Measurements from ENCODE around the gene ZBTB20. TPM values are rescaled to one million over a fixed set of nuclear protein-coding genes. Genes with fewer than 3 reads are reported as not detected.

Gene ZBTB20
- total RNA-seq, 6 experiments from 2014 or later = 8.0 to 14.1 (median 10.4) TPM

DNA sequence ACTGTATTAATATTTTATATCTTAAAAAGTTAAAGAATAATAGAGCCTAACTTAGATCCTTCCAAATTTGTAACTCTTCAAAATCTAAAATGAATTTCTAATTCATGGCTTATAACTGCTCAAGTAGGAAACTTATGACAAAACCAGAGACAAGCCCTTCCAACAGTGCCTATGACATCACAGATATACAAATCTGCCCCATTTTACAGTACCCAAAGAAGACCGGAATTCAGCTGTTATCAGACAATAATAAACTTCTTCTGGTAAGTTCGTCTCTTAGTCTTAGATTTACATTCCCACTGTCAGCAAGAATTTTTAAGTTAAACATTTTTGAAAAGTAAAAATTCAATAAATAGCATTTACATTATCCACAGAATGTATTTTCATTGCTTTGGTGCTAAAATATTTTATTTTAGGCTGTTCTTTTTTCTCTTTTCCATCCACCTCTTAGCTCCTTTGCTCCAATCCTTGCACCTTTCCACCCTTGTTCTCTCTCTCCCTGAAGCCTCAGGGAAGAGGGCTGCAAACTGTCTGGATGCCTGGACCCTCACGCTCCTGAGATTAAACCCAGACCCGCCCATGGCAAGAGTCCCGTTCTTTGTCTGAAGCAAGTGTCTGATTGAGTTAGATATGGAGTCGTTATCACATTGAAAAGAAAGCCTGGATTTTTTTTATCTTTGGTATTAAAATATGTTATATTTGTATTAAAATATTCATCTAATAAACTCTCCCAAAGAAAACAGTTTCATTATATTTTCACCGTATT, 312.7 kb downstream of the ZBTB20 start:
- H3K9me3 Mint-ChIP-seq = no peaks in the 10 kb centered on the region
- no peak overlapping the region for H3K4me3 Mint-ChIP-seq
- H3K36me3 Mint-ChIP-seq (ENCODE audit: low read depth) = no peaks in the 10 kb centered on the region
- no peaks in the 10 kb centered on the region; the same call in 1 of the 2 replicates for H3K27me3 Mint-ChIP-seq (ENCODE audit: insufficient read depth)
- DNase-seq = no peak
- no peak overlapping the region for H3K27ac Mint-ChIP-seq
- TF ChIP-seq, protein P1, sequence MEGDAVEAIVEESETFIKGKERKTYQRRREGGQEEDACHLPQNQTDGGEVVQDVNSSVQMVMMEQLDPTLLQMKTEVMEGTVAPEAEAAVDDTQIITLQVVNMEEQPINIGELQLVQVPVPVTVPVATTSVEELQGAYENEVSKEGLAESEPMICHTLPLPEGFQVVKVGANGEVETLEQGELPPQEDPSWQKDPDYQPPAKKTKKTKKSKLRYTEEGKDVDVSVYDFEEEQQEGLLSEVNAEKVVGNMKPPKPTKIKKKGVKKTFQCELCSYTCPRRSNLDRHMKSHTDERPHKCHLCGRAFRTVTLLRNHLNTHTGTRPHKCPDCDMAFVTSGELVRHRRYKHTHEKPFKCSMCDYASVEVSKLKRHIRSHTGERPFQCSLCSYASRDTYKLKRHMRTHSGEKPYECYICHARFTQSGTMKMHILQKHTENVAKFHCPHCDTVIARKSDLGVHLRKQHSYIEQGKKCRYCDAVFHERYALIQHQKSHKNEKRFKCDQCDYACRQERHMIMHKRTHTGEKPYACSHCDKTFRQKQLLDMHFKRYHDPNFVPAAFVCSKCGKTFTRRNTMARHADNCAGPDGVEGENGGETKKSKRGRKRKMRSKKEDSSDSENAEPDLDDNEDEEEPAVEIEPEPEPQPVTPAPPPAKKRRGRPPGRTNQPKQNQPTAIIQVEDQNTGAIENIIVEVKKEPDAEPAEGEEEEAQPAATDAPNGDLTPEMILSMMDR (IDR thresholded peaks at IDR 0.05) = no peak
- H3K4me1 Mint-ChIP-seq (ENCODE audit: low read depth) = peaks cover 8% of the 10 kb centered on the region; the same call in 1 of the 2 replicates

DNA sequence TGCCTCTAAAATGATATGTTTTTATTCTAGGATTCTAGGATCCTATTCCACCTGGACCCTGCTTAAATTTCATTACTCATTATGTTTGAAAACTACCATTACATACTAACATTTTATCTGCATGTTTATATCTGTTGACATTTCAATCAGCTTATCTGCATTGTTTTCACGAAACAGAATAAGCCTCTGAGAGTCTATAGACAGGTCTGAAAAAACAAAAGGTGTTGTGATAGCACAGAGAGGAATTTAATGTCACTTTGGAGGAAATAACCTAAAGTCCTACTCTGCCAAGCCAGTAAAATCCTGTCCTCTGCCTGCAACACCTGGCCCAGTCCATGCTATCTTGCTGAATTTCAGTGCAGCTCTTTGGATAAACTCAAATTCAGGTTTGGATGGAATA, 315.2 kb downstream of the ZBTB20 start:
- Mint-ChIP-seq H3K27me3 (ENCODE audit: insufficient read depth) (no peaks in the 10 kb centered on the region; the same call in 1 of the 2 replicates), H3K4me1 (ENCODE audit: low read depth) (peaks cover 6% of the 10 kb centered on the region; the same call in 1 of the 2 replicates), H3K9me3 (no peaks in the 10 kb centered on the region), H3K27ac (no peak overlapping the region), H3K36me3 (ENCODE audit: low read depth) (no peaks in the 10 kb centered on the region), H3K4me3 (no peak overlapping the region)
- TF ChIP-seq, protein P1 (IDR thresholded peaks at IDR 0.05) = no peak
- DNase-seq = no peak

DNA sequence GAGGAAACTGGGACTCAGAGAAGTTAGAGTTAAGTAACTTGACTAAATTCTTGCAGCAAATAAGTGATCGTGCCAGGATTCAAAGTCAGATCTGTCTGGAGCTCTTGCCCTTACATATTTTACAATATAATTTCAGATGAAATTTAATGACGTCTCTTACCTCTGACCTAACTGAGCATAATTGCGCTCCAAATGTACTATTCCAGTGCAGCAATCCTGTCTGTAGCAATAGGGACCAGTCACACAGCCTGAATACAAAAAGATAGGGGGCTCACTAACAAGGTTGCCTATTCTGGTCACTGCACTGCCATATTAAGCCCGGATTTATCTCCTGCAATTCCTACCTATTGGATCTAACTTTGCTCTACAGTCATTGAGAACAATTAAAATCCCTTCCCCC, 316.4 kb downstream of the ZBTB20 start:
- H3K36me3 Mint-ChIP-seq (ENCODE audit: low read depth) = no peaks in the 10 kb centered on the region
- no peak overlapping the region for H3K4me3 Mint-ChIP-seq
- no peak overlapping the region for H3K27ac Mint-ChIP-seq
- no peak for DNase-seq
- H3K27me3 Mint-ChIP-seq (ENCODE audit: insufficient read depth) = no peaks in the 10 kb centered on the region; the same call in 1 of the 2 replicates
- no peaks in the 10 kb centered on the region for H3K4me1 Mint-ChIP-seq (ENCODE audit: low read depth)
- no peaks in the 10 kb centered on the region for H3K9me3 Mint-ChIP-seq
- TF ChIP-seq, protein P1 (IDR thresholded peaks at IDR 0.05) = no peak

DNA sequence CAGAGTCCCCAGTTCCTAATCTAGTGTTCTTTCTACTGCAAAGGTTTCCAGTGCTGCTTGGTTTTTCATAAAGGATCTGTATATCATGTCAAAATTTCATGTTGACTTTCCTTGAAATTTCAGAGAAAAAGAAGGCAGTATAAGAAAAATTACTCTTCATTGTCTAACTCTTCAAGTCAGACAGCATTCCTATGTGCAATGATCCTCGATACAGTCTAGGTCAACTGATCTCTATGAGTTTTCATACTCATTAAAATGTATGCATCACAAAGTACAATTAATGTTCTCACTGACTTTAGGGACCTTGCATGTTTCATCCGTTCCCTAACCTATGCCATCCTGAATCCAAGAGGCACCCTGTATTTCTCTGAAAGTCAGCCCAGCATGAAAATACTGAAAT, 317.3 kb downstream of the ZBTB20 start:
- Mint-ChIP-seq H3K4me1 (ENCODE audit: low read depth) (no peaks in the 10 kb centered on the region), H3K9me3 (no peaks in the 10 kb centered on the region), H3K4me3 (no peak overlapping the region), H3K36me3 (ENCODE audit: low read depth) (no peaks in the 10 kb centered on the region), H3K27me3 (ENCODE audit: insufficient read depth) (no peaks in the 10 kb centered on the region; the same call in 1 of the 2 replicates), H3K27ac (no peak overlapping the region)
- no peak for DNase-seq
- TF ChIP-seq, protein P1 (IDR thresholded peaks at IDR 0.05) = no peak

DNA sequence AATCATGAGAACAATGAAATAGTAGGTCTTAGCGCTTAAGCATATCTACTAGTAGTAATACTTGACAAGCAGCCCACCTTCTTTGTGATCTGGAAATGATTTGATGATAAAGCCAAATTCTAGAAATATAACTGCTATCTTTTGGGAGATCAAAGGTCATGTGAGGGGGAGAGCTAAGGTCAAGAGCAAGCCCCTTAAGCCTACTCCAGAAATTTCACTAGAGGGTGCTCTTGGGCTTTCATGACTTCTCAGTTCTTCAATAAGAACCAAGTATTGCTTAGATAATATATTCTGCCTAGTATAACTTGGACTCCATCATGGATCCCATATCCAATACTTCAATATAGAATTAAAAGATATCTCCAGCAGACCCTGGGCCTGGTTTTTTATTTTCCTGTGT, 319.6 kb downstream of the ZBTB20 start:
- H3K4me1 Mint-ChIP-seq (ENCODE audit: low read depth) = no peaks in the 10 kb centered on the region
- no peaks in the 10 kb centered on the region; the same call in 1 of the 2 replicates for H3K27me3 Mint-ChIP-seq (ENCODE audit: insufficient read depth)
- DNase-seq = peak; percentile 20
- H3K4me3 Mint-ChIP-seq = no peak overlapping the region
- H3K9me3 Mint-ChIP-seq = no peaks in the 10 kb centered on the region
- H3K36me3 Mint-ChIP-seq (ENCODE audit: low read depth) = no peaks in the 10 kb centered on the region
- TF ChIP-seq, protein P1 (IDR thresholded peaks at IDR 0.05) = peak; percentile 79
- H3K27ac Mint-ChIP-seq = no peak overlapping the region

Measured in HFFc6 (cell line).